PC-9 (cell line): ENCODE measurements around the gene CCNY.

Experiments
- CTCF ChIP-seq: fragments of 200-600 bp; sonication (generic); conservative IDR thresholded peaks from 2 replicates; pipeline ENCODE4 v1.6.1; 2017; ENCODE audit warnings: mixed run types, antibody characterized with exemption, mild to moderate bottlenecking, moderate library complexity
- EZH2 ChIP-seq: fragments of 200-600 bp; sonication (generic); IDR thresholded peaks from 2 replicates; pipeline ENCODE4 v1.8.0; 2017; ENCODE audit warnings: antibody characterized with exemption, low read depth

DNA sequence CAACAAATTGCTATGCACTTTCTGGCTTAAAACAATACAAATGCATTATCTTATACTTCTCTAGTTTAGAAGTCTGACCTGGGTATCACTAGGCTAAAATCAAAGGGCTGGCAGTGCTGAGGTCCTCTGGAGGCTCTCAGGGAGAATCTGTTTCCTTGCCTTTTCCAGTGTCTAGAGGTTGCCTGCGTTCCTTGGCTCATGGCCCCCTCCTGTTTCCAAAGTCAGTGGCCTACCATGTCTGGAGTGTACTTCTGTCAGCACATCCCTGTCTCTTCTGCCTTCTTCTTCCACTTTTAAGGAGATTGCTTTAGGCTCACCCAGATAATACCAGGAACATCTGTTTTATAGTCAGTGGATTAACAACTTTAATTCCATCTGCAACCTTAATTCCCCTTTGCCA lies 52.4 kb downstream of the CCNY start:
- TF ChIP-seq CTCF (no peak), EZH2 (no peak)
